Tibial nerve (tissue), 4 donors: ENCODE measurements around the gene IFNGR1.

Experiments used
- CTCF ChIP-seq, 5 experiments: fragments of 200-600 bp in 3 of 5; fragments of 450-650 bp in 2 of 5; sonication (generic) in 3 of 5; IDR thresholded peaks; one replicate each; pipeline ENCODE4 v1.5.1; 2016 to 2019; ENCODE audit warnings: antibody characterized with exemption in 5 of 5, mild to moderate bottlenecking in 3 of 5, moderate library complexity in 2 of 5
- EP300 ChIP-seq, 2 donors: sonication (generic); formaldehyde crosslinking; IDR thresholded peaks; one replicate each; pipeline ENCODE4 v1.6.1; 2017; ENCODE audit warnings: antibody characterized with exemption in 2 of 2, mild to moderate bottlenecking in 1 of 2
- POLR2A ChIP-seq, 2 donors: fragments of 450-650 bp; IDR thresholded peaks; one replicate each; pipeline ENCODE4 v1.6.1; 2017; ENCODE audit warnings: antibody characterized with exemption in 2 of 2, mild to moderate bottlenecking in 2 of 2, moderate library complexity in 2 of 2

- TF ChIP-seq CTCF (IDR thresholded peaks at IDR 0.05) (no peak), EP300 (IDR thresholded peaks at IDR 0.05) (no peak), POLR2A (IDR thresholded peaks at IDR 0.05) (no peak)
These were observed 46.5 kb upstream of the IFNGR1 start for GRCh38 chr6:137265561-137266308.
